ENCODE measurements around the gene PCSK9. TPM values are rescaled to one million over a fixed set of nuclear protein-coding genes. Genes with fewer than 3 reads are reported as not detected.

The PCSK9 gene
- total RNA-seq, 1 donor from 2014 or later: not detected

DNA sequence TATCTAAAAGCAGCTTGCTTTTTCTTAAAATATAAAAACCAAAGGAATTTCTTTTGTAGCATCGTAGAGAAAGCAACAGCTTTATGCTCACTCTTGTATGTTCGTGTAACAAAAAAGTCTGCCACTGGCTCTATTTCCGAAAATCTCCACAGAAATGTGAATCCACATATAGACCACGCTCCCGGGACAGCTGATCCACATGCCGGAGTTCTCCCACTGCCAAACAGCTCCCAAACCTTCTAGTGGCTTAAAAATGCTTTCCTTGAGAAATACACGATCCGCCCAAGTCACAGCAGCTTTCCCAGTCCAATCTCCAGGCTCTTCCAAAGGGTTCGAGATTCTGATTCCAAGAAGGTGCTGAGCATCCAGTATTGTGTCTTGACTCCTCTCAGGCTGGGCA, 29.3 kb downstream of the PCSK9 start:
- intact Hi-C loops (cut with micrococcal nuclease): no loop called here
- no peak overlapping the region for H3K27ac Mint-ChIP-seq
- no peak overlapping the region for H3K4me3 Mint-ChIP-seq
- H3K27me3 Mint-ChIP-seq (ENCODE audit: insufficient read depth): no peaks in the 10 kb centered on the region
- H3K4me1 Mint-ChIP-seq (ENCODE audit: low read depth): peaks cover 18% of the 10 kb centered on the region
- DNase-seq (ENCODE audit: low spot score): no peak
- peaks cover 43% of the 10 kb centered on the region for H3K36me3 Mint-ChIP-seq (ENCODE audit: low read depth)
- no peaks in the 10 kb centered on the region for H3K9me3 Mint-ChIP-seq

DNA sequence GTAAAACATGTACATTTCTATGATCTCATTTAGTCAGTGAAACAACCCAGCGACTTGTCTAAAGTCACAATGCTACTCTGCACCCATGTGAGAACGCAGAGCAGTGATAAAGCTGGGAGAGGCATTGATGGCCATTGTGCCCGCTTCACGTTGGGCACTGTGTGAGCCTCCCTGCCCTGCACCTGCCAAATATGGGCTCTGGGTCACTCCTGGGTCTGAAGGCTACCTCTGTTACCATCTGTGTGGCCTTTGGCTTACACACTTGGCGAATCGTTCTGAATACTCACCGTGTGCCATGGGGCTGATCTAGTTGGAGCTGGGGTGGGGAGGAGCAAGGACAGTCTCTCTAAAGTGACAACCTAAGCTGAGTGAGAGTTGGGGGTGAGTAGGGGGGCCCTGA, 29.9 kb downstream of the PCSK9 start:
- DNase-seq (ENCODE audit: low spot score): no peak
- Mint-ChIP-seq H3K4me1 (ENCODE audit: low read depth) (peaks cover 21% of the 10 kb centered on the region), H3K9me3 (no peaks in the 10 kb centered on the region), H3K4me3 (no peak overlapping the region), H3K36me3 (ENCODE audit: low read depth) (peaks cover 45% of the 10 kb centered on the region), H3K27me3 (ENCODE audit: insufficient read depth) (no peaks in the 10 kb centered on the region), H3K27ac (no peak overlapping the region)
- intact Hi-C loops (cut with micrococcal nuclease): no loop called here

DNA sequence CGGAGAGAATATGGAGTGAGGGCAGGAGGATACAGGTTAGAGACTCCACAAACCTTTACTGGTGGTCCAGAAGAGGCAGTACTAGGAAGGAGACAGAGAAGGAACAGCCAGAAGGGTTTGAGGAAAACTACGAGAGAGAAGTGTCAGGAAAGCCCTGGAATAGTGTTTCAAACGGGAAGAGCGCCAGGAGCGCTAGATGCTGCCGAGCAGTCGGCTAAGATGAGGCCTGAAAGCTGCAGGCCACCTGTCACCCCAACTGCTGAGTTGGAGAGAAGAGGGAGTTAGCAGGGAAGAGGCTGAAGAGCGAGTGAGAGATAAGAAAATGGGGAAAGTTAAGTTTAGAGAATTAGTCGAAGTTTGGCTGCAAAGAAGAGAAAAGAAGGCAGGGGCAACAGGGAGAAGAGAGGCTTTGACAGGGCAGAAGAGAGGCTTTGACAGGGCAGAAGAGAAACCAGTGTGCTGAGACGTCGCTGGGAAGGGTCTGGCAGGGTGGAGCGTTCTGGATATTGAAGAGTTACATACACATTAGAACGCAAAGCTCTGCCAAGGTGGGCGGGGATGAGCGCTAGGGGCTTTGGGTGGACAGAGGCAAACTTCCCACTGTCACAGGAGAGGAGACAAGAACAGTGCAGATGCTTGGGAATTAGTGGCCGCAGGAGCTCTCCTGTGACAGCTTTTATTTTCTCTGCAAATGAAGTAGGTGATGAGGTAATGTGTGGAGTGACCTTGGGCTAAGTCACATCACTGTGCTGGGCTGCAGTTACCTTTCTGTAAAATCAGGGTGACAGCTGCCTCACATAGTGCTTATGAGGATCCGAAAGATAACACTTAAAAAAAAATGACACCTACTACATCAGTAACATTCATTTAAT, 31.2 kb downstream of the PCSK9 start:
- Mint-ChIP-seq H3K4me3 (no peak overlapping the region), H3K36me3 (ENCODE audit: low read depth) (peaks cover 51% of the 10 kb centered on the region), H3K27me3 (ENCODE audit: insufficient read depth) (no peaks in the 10 kb centered on the region), H3K4me1 (ENCODE audit: low read depth) (peaks cover 21% of the 10 kb centered on the region), H3K27ac (no peak overlapping the region), H3K9me3 (no peaks in the 10 kb centered on the region)
- intact Hi-C loops (cut with micrococcal nuclease): loop anchor here (5.0 kb wide), 2 partner anchors 57 to 267 kb away; no protein-coding TSS in a partner anchor
- DNase-seq (ENCODE audit: low spot score): no peak

DNA sequence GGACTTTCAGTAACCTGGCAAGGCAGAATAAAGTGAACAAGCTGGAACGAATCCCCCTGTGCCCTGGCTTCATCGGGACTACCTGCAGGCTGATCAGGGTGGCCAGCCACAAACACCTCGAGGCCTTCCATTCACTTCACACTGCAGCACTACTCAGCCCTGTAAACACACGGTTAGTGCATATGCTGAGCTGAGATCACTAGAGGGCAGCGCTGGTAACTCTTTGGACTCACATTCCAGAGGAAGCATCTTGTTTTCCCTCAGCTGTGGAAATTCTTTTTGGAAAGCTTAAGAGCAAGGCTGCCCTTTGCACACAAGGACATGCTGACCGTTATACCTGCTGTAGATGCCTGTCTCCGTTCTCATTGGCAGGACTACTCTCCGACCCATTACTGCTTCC, 32.1 kb downstream of the PCSK9 start:
- no peak overlapping the region for H3K27ac Mint-ChIP-seq
- H3K4me3 Mint-ChIP-seq: no peak overlapping the region
- peaks cover 54% of the 10 kb centered on the region for H3K36me3 Mint-ChIP-seq (ENCODE audit: low read depth)
- H3K9me3 Mint-ChIP-seq: no peaks in the 10 kb centered on the region
- H3K4me1 Mint-ChIP-seq (ENCODE audit: low read depth): peaks cover 21% of the 10 kb centered on the region
- intact Hi-C loops (cut with micrococcal nuclease): loop anchor here (5.0 kb wide), 2 partner anchors 56 to 266 kb away; no protein-coding TSS in a partner anchor
- H3K27me3 Mint-ChIP-seq (ENCODE audit: insufficient read depth): no peaks in the 10 kb centered on the region
- no peak for DNase-seq (ENCODE audit: low spot score)

DNA sequence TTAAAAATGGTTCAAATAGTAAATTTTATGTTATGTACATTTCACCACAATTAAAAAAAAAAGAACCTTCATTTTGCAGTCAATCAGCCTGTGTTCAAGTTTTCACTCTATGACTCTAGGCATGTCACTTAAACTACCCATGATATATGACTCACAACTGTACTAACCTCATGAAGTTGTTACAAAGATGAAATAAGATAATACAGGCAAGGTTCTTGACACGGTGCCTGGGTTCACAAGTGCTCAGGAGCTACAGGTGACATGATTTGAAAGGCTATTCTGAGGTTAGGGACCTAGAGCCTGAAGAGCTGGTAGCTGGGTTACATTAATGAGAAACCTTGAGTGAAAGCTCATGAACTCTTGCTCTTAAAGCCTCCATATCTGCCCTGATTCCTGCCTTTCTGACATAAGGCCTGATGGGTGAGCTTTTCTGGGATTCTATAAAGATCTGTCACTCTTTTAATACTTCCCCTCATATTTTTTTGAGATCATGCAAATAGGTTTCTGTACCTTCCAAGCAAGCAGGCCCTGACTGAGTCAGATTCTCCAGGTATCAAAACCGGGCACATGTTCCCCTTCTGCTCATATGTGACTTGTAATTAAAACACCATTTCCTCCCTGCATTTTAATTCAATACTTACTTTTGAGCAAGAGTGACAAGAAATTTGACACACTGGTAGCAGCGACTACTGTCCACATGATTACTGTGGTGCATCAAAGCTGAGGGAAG, 34.0 kb downstream of the PCSK9 start:
- intact Hi-C loops (cut with micrococcal nuclease): loop anchor here (2.0 to 5.0 kb wide), 3 partner anchors 54 to 264 kb away; no protein-coding TSS in a partner anchor
- H3K27ac Mint-ChIP-seq: peak overlapping the region; percentile 27
- H3K27me3 Mint-ChIP-seq (ENCODE audit: insufficient read depth): no peaks in the 10 kb centered on the region
- H3K36me3 Mint-ChIP-seq (ENCODE audit: low read depth): peaks cover 56% of the 10 kb centered on the region
- no peak for DNase-seq (ENCODE audit: low spot score)
- H3K9me3 Mint-ChIP-seq: no peaks in the 10 kb centered on the region
- no peak overlapping the region for H3K4me3 Mint-ChIP-seq
- H3K4me1 Mint-ChIP-seq (ENCODE audit: low read depth): peaks cover 21% of the 10 kb centered on the region

DNA sequence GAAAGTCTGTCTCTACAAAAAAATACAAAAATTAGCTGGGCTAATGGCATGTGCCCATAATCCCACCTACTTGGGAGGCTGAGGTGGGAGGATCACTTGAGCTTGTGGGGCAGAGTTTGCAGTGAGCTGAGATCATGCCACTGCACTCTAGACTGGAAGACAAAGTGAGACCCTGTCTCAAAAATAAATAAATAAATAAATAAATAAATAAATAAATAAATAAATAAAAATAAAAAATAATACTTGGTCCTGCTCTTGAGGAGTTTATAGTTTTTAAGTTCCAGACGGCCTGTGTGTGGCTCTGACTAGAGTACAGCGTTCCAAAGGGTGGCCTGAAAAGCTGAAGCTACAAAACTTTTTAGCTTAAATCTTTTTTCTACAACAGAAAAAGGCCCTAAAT, 35.1 kb downstream of the PCSK9 start:
- DNase-seq (ENCODE audit: low spot score): no peak
- intact Hi-C loops (cut with micrococcal nuclease): loop anchor here (5.0 kb wide), 2 partner anchors 53 to 263 kb away; no protein-coding TSS in a partner anchor
- H3K4me3 Mint-ChIP-seq: no peak overlapping the region
- no peaks in the 10 kb centered on the region for H3K9me3 Mint-ChIP-seq
- no peaks in the 10 kb centered on the region for H3K27me3 Mint-ChIP-seq (ENCODE audit: insufficient read depth)
- H3K4me1 Mint-ChIP-seq (ENCODE audit: low read depth): peaks cover 21% of the 10 kb centered on the region
- H3K36me3 Mint-ChIP-seq (ENCODE audit: low read depth): peaks cover 46% of the 10 kb centered on the region
- H3K27ac Mint-ChIP-seq: no peak overlapping the region

DNA sequence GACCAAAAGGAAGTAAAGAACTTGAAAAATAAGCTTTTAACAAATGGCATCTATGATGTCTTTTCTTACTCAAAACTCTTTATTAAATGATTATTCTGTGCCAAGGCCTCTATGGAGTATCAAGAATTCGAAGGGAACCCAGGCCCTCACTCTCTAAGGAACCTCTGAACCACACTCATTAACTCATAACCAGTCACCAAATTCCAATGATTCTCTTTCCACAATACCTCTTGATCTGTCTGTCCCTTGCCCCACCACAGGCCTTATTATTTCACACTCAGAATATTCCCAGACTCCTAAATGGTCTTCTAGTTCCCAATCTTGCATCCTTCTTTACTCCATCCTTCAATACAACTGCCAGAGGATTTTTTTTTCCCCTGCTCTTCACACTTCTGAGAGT, 37.0 kb downstream of the PCSK9 start:
- intact Hi-C loops (cut with micrococcal nuclease): loop anchor here (5.0 kb wide), 1 partner anchor 136 kb away; no protein-coding TSS in a partner anchor
- DNase-seq (ENCODE audit: low spot score): no peak
- H3K36me3 Mint-ChIP-seq (ENCODE audit: low read depth): peaks cover 44% of the 10 kb centered on the region
- H3K4me3 Mint-ChIP-seq: no peak overlapping the region
- H3K27ac Mint-ChIP-seq: no peak overlapping the region
- peaks cover 21% of the 10 kb centered on the region for H3K4me1 Mint-ChIP-seq (ENCODE audit: low read depth)
- no peaks in the 10 kb centered on the region for H3K27me3 Mint-ChIP-seq (ENCODE audit: insufficient read depth)
- H3K9me3 Mint-ChIP-seq: no peaks in the 10 kb centered on the region

DNA sequence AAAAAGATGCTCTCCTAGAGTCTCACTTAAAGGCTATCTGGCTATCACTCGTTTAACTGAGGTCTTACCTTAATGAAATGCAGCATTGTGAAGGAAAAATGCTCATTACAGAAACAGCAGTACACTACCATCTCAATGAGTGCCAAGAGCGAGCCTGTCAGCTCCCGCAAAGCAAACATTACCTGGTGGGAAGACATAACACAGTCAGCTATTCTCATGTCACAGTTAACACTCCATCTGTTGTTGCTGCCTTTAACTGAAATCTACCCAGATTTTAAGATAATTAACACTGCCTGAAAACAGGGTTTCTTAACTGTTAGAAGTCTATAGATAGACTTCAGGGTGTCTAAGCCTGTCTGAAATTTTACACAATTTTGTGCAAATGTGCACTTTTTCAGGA, 39.1 kb downstream of the PCSK9 start:
- peaks cover 41% of the 10 kb centered on the region for H3K36me3 Mint-ChIP-seq (ENCODE audit: low read depth)
- no peaks in the 10 kb centered on the region for H3K27me3 Mint-ChIP-seq (ENCODE audit: insufficient read depth)
- no peak overlapping the region for H3K27ac Mint-ChIP-seq
- H3K4me1 Mint-ChIP-seq (ENCODE audit: low read depth): peaks cover 4% of the 10 kb centered on the region
- no peaks in the 10 kb centered on the region for H3K9me3 Mint-ChIP-seq
- intact Hi-C loops (cut with micrococcal nuclease): loop anchor here (5.0 kb wide), 1 partner anchor 134 kb away; no protein-coding TSS in a partner anchor
- DNase-seq (ENCODE audit: low spot score): no peak
- H3K4me3 Mint-ChIP-seq: no peak overlapping the region

DNA sequence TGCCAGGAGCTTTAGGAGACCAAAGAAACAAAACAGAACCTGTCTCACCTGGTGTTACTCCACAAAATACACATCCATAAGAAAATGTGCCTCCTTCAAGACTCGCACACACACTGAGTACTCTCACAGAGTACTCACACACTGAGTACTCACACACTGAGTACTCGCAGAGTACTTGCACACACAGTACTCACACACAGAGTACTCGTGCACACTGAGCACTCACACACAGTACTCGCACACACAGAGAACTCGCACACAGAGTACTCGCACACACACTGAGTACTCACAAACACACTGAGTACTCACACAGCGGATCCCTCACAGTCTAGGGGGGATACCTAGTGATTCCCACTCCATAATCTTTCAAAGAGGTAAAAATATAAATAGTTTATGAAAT, 40.3 kb downstream of the PCSK9 start:
- Mint-ChIP-seq H3K9me3 (no peaks in the 10 kb centered on the region), H3K4me1 (ENCODE audit: low read depth) (no peaks in the 10 kb centered on the region), H3K36me3 (ENCODE audit: low read depth) (peaks cover 41% of the 10 kb centered on the region), H3K27me3 (ENCODE audit: insufficient read depth) (no peaks in the 10 kb centered on the region), H3K4me3 (no peak overlapping the region), H3K27ac (no peak overlapping the region)
- no peak for DNase-seq (ENCODE audit: low spot score)
- intact Hi-C loops (cut with micrococcal nuclease): loop anchor here (5.0 kb wide), 1 partner anchor 133 kb away; no protein-coding TSS in a partner anchor

DNA sequence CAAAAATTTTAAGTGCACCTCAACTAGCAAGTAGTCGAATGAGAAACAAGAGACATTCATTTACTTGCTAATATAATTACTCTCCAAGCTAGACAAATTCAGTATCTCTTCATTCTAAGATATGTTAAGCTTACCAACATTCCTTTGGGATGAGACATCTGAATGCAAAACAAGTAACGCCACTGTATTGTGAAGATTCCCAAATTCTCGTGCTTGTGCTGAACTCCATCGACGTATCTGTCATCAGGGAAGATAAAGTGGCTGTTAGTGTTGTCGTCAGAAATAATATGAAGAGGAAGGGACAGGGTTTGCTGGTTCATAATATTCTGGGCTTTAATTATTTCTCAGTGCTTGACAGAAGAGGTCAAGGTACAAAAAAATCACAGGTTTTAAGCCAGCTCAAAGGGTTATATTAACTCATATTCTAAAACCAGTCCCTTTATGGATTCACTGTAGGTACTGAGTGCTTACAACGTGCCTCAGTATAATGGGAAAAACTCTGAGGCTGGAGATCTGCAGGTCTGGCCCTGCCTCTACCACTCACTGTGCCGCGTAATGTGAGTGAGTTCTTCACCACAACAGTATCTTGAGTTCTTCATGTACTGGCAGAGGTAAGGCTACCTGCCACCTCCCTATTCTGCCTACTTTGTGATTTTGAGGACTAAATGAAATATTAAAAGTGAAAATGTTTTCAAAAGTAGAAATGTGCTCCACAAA, 42.0 kb downstream of the PCSK9 start:
- intact Hi-C loops (cut with micrococcal nuclease): no loop called here
- Mint-ChIP-seq H3K4me3 (no peak overlapping the region), H3K27me3 (ENCODE audit: insufficient read depth) (no peaks in the 10 kb centered on the region), H3K36me3 (ENCODE audit: low read depth) (peaks cover 39% of the 10 kb centered on the region), H3K4me1 (ENCODE audit: low read depth) (no peaks in the 10 kb centered on the region), H3K27ac (no peak overlapping the region), H3K9me3 (no peaks in the 10 kb centered on the region)
- no peak for DNase-seq (ENCODE audit: low spot score)

DNA sequence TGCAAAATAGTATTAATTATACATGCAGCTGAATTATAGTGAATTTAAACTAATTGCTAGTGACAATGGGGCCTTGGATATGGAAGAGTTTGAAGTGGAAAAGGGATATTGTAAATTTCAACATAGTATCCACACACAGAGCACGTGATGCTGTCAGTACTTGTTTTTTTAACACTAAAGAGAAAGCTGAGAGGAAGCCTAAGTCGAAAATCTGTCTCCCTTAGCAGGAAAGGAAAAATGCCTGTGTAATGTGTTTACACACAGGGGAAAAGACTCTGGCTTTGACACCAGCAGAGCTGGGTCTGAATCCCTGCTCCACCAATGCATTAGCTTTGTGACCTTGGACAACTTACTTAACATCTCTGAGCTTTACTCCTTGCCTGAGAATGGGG, 42.6 kb downstream of the PCSK9 start:
- H3K27ac Mint-ChIP-seq: no peak overlapping the region
- H3K36me3 Mint-ChIP-seq (ENCODE audit: low read depth): peaks cover 36% of the 10 kb centered on the region
- H3K27me3 Mint-ChIP-seq (ENCODE audit: insufficient read depth): no peaks in the 10 kb centered on the region
- H3K9me3 Mint-ChIP-seq: no peaks in the 10 kb centered on the region
- no peak for DNase-seq (ENCODE audit: low spot score)
- no peaks in the 10 kb centered on the region for H3K4me1 Mint-ChIP-seq (ENCODE audit: low read depth)
- H3K4me3 Mint-ChIP-seq: no peak overlapping the region
- intact Hi-C loops (cut with micrococcal nuclease): no loop called here

DNA sequence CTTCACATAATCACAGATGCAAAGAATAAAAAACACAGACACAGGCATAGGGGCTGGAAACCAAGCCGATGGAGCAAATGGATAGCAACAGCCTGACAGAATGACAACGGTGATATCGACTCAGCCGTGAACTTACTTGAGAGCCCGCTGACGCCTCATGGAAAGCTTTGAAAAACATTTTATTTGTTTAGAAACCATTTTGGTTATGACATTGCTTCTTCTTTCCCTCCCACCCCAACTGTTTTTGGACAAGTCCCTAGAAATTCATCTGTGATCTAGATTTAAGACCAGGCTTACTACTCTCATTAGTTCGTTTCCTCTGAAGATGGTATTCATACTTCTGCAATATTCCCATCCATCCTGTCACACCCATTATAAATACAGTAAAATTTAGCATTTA, 44.9 kb downstream of the PCSK9 start:
- peaks cover 42% of the 10 kb centered on the region for H3K36me3 Mint-ChIP-seq (ENCODE audit: low read depth)
- peaks cover 8% of the 10 kb centered on the region for H3K4me1 Mint-ChIP-seq (ENCODE audit: low read depth)
- H3K27ac Mint-ChIP-seq: no peak overlapping the region
- no peaks in the 10 kb centered on the region for H3K27me3 Mint-ChIP-seq (ENCODE audit: insufficient read depth)
- intact Hi-C loops (cut with micrococcal nuclease): no loop called here
- H3K4me3 Mint-ChIP-seq: no peak overlapping the region
- no peaks in the 10 kb centered on the region for H3K9me3 Mint-ChIP-seq
- no peak for DNase-seq (ENCODE audit: low spot score)

Data from activated T-helper 1 cell treated with anti-CD3 and anti-CD28 coated beads, Interleukin-12 subunit alpha, Interleukin-12 subunit beta, Interleukin-2, Interleukin-4 antibody, amounts not matched to agents 30 ng/mL and 10 ng/mL and 1 ng/mL, durations not matched to agents 14 hours and 24 hours and 36 hours (primary cell).